Measurements from ENCODE around the gene SLC25A48.

DNA sequence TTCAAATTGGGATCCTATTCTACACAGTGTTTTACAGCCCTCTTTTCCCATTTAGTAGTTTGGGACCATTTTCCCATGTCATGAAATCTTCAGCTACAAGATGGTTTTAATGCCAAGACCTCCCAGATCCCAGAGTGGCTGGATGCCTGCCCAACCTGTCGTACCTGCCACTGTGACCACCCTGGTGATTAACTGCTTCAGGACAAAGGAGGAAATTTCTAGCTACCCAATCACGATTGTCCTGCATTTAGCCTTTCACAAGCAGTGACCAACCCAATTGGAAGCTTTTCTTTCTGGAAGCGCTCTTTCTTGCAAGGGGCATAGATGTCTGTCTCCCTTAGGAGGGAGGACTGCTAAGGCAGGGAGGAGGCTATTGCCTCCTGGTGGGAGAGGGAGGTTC lies 47.4 kb downstream of the SLC25A48 start:
- TF ChIP-seq TCF7L2 (IDR thresholded peaks at IDR 0.05; ENCODE audit: low read depth, low read length) = no peak
- no peak for TF ChIP-seq POLR2AphosphoS5 (IDR thresholded peaks at IDR 0.05; ENCODE audit: low read depth, low read length)
- TF ChIP-seq, protein P1, sequence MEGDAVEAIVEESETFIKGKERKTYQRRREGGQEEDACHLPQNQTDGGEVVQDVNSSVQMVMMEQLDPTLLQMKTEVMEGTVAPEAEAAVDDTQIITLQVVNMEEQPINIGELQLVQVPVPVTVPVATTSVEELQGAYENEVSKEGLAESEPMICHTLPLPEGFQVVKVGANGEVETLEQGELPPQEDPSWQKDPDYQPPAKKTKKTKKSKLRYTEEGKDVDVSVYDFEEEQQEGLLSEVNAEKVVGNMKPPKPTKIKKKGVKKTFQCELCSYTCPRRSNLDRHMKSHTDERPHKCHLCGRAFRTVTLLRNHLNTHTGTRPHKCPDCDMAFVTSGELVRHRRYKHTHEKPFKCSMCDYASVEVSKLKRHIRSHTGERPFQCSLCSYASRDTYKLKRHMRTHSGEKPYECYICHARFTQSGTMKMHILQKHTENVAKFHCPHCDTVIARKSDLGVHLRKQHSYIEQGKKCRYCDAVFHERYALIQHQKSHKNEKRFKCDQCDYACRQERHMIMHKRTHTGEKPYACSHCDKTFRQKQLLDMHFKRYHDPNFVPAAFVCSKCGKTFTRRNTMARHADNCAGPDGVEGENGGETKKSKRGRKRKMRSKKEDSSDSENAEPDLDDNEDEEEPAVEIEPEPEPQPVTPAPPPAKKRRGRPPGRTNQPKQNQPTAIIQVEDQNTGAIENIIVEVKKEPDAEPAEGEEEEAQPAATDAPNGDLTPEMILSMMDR (IDR thresholded peaks at IDR 0.05) = no peak
- TF ChIP-seq, protein P2, sequence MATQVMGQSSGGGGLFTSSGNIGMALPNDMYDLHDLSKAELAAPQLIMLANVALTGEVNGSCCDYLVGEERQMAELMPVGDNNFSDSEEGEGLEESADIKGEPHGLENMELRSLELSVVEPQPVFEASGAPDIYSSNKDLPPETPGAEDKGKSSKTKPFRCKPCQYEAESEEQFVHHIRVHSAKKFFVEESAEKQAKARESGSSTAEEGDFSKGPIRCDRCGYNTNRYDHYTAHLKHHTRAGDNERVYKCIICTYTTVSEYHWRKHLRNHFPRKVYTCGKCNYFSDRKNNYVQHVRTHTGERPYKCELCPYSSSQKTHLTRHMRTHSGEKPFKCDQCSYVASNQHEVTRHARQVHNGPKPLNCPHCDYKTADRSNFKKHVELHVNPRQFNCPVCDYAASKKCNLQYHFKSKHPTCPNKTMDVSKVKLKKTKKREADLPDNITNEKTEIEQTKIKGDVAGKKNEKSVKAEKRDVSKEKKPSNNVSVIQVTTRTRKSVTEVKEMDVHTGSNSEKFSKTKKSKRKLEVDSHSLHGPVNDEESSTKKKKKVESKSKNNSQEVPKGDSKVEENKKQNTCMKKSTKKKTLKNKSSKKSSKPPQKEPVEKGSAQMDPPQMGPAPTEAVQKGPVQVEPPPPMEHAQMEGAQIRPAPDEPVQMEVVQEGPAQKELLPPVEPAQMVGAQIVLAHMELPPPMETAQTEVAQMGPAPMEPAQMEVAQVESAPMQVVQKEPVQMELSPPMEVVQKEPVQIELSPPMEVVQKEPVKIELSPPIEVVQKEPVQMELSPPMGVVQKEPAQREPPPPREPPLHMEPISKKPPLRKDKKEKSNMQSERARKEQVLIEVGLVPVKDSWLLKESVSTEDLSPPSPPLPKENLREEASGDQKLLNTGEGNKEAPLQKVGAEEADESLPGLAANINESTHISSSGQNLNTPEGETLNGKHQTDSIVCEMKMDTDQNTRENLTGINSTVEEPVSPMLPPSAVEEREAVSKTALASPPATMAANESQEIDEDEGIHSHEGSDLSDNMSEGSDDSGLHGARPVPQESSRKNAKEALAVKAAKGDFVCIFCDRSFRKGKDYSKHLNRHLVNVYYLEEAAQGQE (IDR thresholded peaks at IDR 0.05; ENCODE audit: insufficient read depth in 1 of 2, low read depth in 2 of 2, low read length in 1 of 2) = no peak
- no peak for TF ChIP-seq SIN3A (IDR thresholded peaks at IDR 0.05; ENCODE audit: borderline replicate concordance, insufficient read depth, low read depth, low read length)
